NCI-H187 (cell line): ENCODE data around the gene FSTL4.
"Not testable (repeated sequence)": the region's sequence is repeated elsewhere in the genome, so short reads cannot be mapped to it uniquely, and the experiment has no call there.

Experiments
- DNase-seq, 2 experiments: peaks; one replicate each; lab custom pipeline; 2025; lab: John Stamatoyannopoulos, UW

The FSTL4 gene

DNA sequence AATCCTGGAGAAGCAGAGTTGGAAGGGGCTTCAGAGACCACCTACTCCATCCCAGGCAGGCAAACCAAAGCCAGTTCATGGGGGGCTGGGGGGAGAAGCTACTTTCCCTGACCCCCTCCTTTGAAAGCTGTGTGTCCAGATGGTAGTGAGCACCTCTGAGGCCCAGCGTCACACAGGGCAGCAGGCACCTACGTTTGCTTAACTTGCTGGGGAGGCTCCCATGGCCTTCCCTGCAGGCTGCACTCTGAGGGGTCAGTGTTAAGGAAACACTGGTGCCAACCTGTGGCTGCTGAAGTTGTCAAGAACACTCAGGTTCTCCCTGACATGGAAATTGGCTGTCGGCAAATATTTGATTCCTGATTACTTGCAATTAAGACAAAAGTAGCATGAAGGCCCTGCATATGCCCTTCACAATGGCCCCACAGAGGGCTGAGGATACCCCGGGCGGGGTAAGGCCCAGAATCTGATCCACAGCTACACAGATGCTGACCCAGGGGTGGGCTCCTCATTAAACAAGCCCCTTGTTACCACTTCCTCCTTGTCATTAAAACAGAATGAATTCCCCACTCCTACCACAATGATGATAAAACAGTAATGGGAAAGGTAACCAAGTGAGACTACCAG lies 208.5 kb downstream of the FSTL4 start:
- DNase-seq = no peak

DNA sequence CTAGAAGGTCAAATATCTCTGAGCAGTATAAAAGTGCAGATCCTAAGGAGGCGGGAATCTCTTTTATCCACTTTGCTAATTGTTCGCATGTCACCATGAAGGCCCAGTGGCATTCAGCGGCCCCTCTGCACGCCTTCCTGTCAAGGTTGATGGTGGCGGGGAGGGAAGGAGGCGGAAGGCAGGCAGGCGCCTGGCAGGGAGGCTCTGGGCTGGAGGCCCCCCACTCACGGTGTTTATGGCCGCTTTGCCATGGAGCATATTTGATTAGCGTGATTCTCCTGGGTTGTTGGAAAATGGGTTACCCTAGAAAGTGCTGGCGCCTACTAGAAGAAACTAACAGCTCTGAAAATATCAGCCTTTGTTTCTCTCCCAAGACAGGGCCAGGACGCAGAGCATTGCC lies 209.6 kb downstream of the FSTL4 start:
- DNase-seq = no peak

DNA sequence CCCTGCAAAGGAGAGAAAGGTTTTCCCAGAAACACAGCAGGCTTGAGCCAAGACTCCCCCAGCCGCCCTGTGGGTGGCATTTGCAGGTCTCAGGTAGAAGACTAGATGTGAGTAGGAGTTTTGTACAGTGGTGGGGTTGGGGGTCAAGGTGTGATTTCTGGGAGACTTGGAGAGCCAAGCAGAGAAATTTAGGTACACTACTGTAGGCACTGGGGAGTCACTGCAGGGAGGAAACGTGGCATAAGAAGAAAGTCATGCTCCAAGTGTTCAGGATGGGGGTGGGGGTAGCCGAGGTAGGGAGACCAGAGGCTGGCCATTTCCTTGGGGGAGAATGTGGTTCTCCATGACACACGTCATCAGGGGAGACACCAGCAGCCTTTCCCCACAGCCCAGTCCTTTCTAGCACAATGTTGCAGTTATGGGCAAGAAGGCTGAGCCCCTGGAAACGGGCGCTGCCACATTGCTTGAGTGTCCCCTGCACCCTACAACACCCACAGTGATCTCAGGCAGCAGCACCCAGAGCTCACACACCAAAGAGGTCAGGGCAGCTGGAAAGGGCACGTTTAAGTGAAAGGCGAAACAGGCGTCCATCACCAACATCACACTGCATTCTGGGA lies 210.5 kb downstream of the FSTL4 start:
- DNase-seq = no peak

DNA sequence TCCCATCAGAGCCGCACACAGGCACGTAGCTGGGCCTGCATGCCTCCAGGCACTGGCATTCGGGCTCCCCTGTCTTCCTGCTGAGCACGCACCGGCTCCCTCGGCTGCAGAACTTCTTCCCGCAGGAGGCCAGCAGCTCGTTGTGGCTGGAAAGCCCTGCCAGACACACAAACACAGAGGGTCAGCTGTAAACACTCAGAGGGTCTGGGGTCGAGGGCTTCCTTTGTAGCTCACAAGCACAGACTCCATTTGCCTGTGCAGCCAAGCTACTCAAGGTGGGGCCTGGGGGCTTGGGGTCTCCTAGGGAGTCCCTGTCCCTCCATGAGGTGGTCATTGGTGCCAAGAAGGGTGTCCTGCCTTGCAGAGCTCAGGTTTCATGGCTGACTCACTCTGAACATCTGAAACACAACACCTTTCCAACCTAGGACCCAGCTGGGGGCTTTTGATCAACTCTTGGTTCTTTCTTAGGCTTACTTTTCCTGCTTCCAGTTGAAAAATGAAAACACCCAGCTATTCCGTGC lies 211.4 kb downstream of the FSTL4 start:
- DNase-seq = no peak

DNA sequence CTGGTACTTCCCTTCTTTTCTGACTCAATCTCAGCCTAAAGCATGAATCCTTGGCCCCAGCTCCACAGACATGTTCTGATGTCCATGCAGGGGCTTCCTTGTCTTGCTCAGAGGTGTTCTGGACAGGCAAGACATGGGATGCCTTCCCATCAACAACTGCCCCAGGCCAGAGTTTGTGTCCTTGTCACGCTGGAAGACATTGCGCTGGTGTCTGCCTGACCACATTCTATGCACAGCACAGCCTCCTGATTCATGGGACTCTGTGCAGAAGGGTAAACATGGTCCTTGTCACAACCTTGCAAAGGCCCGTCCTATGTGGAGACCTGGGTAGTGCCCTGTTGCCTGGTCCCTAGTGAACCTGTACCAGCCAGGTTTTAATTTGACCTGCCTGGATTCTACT lies 212.2 kb downstream of the FSTL4 start:
- no peak for DNase-seq

DNA sequence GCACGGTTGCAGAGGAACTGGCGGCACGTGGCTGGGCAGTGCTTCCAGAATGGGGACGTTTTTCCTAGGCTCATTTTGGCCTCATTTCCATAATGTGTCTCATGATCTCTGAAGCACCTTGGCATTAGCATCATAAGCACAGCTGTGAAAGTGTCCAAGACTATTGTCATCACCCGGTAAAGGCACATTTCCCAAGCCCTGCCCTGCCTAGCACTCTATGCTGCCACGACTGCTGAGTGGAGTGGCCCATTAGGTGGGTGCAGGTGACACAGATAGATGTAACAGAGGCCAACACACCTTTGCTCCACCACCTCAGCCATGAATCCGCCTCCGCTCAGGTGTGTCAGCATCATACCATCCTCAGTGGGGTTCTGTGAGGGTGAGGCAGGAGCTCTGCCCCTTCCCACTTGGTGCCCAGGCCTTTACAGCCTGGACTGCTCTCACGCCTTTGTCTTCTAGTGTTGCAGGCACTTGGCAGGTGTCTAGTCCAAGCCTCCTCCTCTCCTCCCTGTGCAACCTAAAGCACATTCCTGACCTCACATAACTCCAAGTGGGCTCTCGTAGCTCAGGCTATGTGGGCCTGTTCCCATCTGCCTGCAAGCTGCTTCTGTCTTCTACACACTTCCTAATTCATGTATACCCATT lies 213.0 kb downstream of the FSTL4 start:
- DNase-seq = no peak

DNA sequence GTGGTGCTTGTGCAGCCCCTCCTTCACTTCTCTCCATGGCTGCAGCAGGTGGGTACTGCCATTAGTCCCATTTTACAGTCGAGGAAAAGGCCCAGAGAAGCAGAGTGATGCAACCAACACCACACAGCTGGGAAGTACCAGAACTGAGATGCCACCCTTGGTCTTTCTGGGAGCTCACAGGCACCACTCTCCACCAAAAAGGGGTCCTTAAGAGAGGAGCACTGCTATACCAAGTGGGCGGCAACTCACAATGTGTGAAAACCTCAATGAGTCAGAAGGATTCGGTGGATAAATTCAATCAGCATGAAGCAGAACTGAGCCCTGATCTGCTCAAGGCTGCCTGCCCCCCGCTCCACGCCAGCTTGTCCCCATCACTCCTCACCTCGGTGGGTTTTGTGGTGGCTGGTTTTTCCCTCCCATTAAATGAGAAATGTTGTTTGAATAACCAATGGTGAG lies 213.7 kb downstream of the FSTL4 start:
- DNase-seq = no peak

DNA sequence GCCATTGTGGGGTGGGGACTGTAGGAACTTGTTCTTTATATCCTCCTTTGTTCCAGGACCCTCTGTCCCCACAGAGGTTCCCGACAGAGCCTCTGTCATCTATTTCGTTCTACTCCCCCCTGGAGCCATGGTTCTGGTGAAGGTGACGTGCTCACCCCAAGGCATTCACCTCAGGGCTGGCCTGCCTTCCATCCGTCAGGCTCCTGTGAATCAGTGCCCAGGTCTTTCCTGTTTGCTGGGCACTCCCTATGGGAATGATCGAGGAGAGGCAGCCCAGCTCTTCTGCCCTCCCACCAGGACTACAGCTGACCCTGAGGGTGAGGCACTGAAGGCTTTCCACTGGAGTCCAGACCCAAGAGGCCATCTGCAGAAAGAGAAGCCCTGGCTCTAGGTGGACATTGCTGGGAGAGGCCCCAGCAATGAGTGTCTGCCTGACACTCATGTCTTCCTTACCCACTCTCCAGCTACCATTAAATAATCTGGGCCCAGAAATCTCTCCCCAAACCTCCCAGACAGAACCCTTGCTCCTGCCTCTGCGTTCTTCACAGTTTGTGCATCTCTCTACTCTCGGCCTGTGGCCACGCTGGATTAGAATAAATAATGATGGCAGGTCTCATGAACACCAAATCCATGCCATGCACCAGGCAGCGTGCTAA lies 214.2 kb downstream of the FSTL4 start:
- no peak for DNase-seq

DNA sequence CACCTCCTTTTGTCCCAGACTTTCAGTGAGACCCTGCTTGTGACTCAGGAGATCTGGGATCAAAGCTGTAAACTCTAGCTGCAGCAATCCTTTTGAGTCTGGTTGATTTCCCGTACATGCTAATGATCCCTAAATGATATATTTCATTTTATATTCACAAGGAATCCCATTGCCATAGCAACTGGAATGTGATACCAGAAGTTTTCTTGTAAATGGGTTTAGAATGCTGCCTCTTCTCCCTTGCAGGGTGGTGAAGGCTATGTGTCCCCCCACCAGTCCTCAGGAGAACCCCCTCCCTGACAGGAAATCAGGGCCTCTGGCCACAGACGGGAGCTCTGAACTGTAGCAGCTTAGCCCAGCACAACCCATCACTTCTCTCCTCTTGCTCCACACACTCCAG lies 215.0 kb downstream of the FSTL4 start:
- DNase-seq = no peak

DNA sequence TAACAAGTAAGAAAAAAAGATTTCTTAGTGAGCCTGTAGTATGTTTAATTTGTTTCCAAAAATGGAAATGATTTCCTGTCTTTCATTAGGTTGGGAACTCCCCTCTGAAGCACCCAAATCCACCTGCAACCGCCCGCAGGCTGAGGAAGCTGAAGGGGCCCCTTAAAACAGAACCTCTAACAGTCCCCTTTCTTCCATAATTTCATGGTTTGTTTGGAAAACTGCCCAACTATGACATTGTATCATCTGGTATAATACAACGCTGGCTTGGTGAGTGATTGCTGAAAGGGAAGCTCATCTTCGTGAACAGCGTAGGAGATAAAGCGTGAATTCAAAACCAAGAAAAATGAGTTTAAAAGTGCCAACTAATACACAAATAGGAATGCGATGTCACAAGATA lies 215.5 kb downstream of the FSTL4 start:
- no peak for DNase-seq

DNA sequence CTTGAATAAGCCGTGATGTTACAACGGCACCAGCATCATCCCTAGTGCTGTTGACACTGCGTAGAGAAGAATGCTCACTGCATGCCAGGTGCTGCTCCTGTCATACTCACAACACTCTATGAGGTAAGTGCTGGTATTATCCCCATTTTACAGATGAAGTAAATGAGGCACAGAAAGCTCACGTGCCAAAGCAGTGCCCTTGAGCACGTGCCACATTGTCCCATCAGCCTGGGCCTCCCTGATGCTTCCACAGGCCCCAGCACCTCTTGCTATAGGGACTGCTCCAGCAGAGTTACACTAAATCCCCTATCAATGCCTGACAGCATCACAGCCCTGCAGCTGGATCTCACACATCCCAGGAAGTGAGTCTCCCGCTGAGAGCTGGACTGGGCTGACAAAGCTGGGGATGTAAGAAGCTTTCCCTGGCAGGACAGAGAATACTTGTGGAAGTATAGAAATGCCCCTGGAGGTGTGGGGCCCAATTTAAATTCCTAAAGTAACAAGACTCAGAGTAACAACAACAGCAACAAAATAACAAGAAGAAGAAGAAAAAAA lies 216.1 kb downstream of the FSTL4 start:
- no peak for DNase-seq

DNA sequence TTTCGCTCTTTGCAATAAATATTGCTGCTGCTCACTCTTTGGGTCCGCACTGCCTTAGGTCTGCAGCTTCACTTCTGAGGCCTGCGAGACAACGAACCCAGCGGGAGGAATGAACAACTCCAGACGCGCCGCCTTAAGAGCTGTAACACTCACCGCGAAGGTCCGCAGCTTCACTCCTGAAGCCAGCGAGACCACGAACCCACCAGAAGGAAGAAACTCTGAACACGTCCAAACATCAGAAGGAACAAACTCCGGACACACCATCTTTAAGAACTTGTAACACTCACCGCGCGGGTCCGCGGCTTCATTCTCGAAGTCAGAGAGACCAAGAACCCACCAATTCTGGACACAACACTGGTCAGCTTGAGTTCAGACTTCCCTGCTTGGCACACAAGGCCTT lies 217.1 kb downstream of the FSTL4 start:
- not testable (repeated sequence) for DNase-seq

DNA sequence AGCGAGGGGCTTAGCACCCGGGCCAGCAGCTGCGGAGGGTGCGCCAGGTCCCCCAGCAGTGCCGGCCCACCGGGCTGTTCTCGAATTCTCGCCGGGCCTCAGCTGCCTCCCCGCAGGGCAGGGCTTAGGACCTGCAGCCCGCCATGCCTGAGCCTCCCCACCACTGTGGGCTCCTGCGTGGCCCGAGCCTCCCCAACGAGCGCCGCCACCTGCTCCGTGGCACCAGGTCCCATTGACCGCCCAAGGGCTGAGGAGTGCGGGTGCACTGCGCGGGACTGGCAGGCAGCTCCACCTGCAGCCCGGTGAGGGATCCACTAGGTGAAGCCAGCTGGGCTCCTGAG lies 217.9 kb downstream of the FSTL4 start:
- not testable (repeated sequence) for DNase-seq

DNA sequence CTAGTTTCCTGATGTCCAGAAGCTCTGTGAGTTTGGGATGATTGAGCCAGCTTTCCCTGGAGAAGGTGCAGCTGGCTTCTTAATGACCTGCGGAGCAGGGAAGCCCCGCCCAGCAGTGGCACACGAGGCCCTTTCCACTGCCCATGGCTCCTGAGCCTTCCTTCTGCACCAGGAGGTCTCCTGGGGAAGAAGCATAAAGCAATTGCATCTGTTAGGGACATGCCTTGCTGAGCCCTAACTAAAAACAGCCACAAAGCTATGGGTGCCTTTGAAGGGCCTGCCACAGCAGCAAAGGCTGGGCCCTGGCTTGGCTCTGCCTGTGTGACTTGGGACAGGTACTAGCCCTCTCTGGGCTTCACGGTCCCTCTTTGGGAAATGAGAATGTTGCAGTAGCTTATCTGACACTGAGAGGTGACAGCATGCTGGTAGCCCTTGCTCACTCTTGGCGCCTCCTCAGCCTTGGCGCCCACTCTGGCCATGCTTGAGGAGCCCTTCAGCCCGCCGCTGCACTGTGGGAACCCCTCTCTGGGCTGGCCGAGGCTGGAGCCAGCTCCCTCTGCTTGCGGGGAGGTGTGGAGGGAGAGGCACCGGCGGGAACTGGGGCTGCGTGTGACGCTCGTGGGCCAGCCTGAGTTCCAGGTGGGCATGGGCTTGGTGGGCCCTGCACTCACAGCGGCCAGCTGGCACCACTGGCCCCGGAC lies 218.4 kb downstream of the FSTL4 start:
- no peak for DNase-seq

DNA sequence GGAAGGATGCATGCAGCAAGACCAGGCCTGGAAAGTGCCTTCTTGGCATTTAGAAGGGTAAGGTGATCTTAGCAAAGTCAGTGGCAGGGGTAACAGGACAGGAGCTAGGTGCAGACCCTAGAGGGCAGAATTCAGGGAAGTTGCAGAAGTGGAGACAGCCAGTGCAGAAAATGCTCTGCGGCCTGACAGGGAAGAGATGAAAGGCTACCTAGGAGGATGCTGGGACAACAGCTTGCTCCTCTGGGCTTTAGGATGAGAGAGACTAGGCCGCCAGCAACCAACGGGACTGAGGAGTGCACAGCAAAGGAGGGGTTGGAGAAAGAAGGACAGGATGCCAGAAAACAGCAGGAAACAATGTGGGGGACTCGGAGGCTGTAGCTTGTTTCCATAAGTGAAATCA lies 219.9 kb downstream of the FSTL4 start:
- no peak for DNase-seq

DNA sequence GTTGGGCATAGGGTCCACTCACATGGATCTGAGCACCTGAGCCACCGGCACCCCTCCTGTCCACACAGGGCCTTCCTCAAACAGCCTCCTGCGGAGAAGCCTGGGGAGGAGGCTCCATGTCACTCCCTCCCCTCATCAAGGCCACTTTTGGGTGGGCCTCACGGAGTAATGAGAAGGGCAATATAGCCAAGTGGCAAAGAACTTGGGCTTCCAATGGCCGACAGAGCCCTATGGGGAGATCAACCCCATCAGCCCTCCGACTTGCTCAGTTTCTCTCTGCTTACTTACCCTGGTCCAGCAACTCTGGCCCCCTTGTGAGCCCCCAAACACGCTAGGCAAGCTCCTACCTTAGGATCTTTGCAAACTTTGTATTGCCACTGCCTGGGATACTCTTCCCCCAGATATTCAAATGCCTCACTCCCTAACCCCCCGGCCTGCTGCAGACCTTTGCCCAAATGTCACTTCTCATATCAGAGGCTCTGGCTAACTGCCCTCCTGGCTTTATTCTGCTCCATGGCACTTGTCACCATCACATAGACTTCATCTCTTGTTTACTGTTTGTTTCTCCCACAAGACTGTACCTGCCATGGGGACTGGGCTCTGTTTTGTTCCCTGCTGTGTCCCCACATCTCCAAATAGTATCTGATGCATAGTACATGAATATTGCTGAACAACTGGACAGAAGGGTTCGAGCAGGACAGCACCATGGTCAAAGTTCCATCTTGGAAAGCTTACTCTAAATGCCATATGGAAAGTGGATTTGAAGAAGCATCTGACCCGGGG lies 220.8 kb downstream of the FSTL4 start:
- no peak for DNase-seq

DNA sequence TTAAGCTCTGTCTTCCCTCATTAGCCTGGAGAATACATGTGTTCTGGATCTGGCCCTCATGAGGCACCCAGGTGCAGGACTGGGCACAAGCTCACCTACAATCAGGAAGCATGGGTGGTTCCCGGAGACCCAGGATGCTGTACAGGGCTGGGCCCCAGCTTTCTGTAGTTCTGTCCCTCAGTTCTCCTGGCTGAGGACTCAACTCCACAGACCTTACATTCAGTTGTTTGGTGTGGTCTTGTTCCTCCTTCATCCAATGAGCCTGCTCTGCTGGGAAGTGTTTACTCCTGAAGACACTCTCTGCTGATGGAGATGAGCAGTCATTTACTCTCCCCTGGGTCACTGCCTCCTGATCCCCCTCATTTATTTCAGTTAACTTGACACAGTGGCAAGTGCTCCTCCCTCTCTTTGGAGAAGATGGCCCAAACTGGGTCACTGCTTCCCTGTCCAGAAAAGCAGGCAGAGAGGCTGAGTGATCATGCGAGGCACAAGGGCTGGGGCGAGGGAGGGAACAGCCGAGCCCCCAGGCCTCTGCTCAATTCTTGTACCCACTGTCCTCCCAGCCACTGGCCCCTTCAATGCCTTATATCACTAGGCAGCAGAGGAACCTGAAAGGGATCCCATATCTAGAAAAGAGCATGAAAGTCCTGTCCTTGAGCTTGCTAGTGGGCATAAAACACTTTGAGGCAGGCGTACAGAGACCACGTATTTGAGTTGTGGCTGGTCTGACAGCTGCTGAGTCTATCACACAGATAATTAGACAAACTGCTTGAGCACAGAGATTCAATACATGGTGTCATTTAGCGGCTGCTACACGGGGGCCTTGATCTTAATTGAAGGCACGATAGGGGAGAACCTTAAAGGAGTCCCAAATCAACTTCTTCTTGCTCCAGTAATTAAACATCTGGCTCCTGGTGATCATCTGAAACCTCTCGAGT lies 221.7 kb downstream of the FSTL4 start:
- DNase-seq = no peak

DNA sequence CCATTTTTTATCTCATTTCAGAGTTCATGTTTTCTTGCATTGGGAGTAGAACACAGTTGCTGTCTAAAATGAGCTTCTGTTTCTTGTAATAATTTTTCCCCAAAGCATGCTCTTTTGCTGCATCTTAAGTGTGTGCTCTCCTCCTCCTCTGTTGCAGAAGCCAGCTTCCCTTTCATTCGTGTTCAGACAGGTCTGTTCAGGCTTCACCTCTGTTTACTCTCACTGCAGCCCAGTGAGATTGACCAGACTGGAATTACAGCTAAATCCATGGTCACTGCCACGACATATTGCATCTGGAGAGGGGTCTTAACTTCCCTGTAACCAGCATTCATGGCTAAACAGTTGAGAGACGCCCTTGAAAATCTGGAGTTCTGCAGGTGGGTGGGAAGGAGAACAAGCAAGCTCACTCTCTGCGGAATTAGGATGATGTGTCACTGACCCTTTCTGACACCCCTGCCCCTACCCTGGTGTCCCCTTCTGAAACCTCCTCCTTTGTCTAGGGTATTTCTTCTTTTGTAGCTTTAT lies 223.2 kb downstream of the FSTL4 start:
- DNase-seq = no peak

DNA sequence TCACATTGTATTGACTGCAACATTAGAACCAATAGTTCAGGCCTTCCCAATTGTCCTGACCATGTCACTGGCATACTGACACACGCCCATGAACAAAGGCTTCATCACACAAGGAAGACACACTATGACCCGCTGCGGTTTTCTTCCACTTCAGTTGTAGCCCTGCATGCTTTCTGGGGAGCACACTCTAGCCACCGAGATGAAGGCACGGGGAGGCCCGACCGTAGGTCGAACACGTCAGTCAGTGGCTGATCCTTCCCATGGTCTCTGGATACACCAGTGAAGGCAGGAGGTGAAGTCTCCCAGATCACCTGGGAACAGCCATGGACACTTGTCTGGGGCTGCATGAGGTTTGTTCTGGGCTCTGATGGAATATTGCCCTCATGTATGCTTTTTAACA lies 224.7 kb downstream of the FSTL4 start:
- DNase-seq = no peak

DNA sequence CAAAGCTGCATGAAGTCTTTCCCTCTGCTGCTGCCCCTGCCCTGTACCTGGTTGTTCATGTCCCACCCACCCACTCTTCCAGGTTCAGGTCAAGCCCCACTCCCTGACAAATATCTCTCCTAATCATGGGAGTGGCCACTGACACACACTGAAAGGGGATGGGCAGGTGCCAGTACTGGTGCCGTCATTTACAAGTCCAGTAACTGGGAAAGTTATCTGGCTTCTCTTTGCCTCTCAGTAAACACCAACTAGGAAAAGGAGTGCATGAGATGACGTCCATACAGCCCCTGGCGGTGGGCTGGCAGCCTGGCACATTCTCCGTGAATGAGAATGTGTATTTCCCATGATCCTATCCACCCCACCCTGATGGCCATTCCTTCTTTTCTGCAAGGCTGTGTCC lies 225.2 kb downstream of the FSTL4 start:
- DNase-seq = no peak
